NCI-H2171 treated with DMSO at 0.1 percent for 48 hours (cell line): ENCODE measurements around the gene AFF1.

ENCODE experiments used
- DNase-seq: peaks from one replicate; lab custom pipeline; 2025; lab: John Stamatoyannopoulos, UW

AFF1 gene

DNA sequence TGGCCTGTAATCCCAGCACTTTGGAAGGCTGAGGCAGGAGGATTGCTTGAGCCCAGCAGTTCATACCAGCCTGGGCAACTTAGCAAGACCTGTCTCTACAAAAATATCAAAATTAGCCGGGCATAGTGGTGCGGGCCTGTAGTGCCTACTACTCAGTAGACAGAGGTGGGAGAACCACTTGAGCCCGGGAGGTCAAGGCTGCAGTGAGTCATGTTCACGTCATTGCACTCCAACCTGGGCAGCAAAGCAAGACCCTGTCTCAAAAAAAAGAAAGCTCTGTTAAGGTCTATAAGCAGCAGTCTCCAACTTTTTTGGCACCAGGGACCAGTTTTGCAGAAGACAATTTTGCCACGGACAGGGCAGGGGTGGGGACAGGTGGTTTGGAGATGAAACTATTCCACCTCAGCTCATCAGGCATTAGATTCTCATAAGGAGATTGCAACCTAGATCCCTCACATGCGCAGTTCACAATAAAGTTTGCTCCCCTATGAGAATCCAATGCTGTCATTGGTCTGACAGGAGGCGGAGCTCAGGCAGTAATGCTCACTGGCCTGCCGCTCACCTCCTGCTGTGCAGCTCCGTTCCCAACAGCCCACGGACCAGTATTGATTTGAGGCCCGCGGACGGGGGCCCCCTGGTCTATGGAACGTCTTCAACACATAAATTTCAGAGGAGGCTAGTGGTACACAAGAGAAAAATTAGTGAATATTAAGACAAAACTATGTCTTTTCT lies 217.7 kb downstream of the AFF1 start:
- DNase-seq = no peak

DNA sequence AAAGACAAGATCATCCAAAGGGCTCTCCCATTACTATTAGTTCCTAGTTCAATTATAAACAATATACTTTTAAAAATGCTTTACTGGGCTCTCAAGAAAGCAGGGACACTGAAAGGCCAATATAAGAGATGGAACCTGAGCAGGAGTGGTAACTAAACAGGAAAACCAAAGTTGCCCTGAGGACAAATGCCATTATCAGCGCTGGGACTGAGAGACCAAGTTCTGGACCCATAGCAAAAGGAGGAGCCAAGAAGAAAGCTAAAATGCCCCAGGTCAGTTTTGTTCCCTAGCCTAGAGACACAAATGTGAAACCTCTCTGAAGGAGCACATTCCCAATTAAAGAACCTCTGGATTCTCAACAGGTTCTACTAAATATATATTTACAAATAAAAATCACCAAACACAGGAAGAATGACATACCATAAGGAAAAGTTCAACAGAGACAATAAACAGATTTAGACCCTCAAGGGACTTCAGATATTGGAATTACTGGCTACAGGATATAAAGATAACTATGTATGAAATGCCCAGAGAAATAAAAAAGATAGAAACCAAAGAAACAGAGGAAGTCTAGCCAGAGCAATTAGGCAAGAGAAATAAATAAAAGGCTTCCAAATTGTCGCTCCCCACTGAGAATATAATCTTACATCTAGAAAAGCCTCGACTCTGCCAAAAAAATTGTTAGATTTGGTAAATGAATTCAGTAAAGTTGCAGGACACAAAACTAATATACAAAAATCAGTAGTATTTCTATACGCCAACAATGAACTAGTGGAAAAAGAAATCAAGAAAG lies 218.5 kb downstream of the AFF1 start:
- DNase-seq = no peak

DNA sequence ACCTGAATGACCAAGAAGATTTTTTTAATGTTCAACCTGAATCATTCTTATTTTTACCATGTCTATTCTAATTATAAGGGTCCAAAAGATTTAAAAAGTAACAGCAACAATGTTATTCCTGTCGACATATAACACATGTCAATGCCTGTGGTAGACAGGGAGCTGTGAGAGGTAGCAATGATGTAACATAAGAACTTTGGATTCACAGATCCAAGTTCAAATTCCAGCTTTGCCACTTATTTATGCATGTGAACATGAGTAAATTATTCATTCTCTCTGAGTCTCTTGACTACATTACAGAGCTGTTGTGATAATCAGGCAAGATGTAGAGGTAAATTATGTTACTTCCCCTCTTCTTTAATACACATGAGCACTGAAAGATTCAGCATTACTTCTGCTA lies 231.1 kb downstream of the AFF1 start:
- no peak for DNase-seq

DNA sequence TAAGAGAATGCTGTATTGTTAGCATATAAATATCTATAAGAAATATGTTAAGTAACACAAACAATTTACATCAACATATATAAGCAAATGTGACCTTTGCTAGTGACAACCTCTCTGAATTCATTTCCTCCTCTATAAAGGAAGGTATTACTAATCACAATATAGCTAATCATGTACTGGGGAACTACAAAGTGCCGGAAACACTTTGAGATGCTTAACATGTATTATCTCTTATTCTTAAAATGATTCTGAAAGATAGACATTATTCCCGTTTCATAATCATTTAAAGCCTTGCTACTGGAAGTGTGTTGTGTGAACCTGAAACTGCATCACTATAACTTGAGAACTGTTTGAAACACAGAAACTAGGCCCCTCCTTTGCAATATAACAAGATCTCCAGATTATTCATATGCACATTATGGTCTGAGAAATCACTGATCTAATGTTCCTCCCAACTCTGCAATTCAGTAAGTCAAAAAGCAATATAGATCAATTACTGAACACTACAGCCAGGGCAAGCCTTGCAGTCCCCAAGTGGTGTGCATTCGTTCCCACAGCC lies 231.6 kb downstream of the AFF1 start:
- no peak for DNase-seq

- no peak for DNase-seq
Observed at GRCh38 chr4:87171944-87172343, 237.1 kb downstream of the AFF1 start.

DNA sequence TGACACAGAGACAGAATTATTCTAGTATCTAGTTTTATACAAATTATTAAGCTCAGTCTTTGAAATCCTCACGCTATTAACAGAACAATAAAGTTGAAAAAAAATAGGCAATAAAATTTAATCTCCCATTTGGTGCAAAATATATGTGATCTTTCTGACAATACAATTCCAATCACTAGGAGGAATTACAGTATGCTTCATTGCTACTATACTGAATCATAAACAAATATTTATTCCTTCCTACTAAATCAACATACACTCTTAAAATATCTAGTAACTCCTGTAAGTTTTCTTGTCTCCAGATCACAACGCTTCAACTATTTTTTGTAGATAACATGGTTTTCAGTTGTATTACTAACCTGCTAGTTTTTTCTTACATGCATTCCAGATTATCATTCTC lies 239.9 kb downstream of the AFF1 start:
- no peak for DNase-seq

DNA sequence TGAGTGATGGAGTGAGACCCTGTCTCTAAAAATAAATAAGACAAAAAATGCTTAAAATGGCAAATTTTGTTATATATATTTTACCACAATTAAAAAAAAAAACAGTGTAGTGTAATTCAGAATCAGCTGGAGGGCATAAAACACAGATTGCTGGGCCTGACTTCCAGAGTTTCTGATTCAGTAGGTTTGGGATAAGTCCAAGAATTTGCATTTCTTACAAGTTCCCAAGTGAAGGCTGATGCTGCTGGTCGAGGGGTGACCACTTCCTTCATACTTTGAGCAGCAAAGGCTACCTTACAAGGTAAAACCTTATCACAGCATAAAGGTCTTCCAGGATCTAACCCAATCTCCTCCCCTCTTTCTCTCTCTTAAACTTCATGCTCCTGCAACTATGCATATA lies 244.9 kb downstream of the AFF1 start:
- no peak for DNase-seq

DNA sequence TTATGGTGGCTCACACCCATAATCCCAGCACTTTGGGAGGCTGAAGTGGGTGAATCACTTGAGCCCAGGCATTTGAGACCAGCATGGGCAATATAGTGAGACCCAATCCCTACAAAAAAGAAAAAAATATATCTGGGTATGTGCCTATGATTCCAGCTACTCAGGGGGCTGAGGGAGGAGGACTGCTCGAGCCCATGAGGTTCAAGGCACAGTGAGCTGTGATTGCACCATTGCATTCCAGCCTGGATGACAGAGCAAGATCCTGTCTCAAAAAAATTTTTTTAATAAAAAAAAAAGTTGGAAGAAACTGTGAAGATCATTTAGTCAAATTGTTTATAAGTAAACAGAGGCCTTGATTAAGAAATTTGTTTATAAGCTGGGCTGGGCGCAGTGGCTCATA lies 246.0 kb downstream of the AFF1 start:
- DNase-seq = no peak

- DNase-seq = no peak
Observed at GRCh38 chr4:87185146-87185870, 250.5 kb downstream of the AFF1 start.

DNA sequence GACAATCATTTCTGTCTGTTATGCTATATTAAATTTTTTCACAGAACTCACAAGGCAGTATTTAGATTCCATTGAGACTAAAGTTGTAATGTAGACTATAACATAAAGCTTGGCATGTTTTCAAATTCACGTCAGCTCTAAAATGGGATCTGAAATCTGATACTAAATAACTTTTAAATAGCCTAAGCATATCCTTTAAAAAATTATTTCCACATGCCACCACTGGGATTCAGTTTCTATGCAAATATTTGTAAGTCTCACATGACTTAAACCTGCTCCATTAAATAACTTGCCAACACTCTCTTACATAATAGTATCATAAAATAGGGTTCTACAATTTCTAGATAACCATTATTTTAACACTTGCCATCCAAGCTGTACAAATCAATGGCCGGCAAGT lies 253.2 kb downstream of the AFF1 start:
- peak; percentile 52 for DNase-seq

GRCh38 chr4:87188932-87189331 lies 254.1 kb downstream of the AFF1 start:
- no peak for DNase-seq
